ENCODE results near the gene NCOA3.

The NCOA3 gene

DNA sequence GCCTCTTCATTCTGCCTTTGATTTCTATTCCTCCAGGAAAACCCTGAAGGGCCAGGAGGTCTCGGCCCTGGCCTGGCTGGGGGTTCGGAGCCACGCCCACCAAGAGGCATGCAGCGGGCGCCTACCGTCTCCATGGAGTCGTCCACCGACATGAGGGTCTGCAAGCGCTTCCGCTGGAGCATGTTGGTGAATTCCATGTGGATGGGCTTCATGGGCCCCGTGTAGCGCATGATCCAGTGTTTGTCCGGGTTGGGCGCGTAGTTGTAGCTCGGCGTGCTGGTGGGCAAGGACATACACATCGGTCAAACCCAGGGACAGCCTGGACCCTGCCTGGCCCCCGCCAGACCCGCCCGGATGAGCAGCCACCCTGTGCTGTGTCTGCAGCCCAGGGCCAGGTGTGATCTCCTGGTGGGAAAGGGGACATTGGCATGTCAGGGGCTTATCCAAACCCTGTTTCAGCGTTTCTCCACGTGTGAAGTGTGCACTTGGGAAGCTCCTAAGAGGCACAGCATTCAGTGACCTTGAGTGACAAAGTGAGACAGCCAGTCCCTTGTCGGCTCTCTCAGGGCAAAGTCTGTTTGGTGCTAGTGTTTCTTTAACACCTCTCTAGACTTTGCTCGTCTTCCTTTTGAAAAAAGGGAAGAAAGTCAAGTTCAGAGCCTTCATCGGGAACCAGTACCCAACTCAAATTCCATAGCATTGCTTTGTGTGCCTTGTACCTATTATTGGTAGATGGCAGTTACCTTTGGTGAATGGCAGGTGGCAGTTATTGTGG, 182.8 kb downstream of the NCOA3 start:
- no peak for DNase-seq

GRCh38 chr20:47686545-47686944, 184.9 kb downstream of the NCOA3 start:
- no peak for DNase-seq

DNA sequence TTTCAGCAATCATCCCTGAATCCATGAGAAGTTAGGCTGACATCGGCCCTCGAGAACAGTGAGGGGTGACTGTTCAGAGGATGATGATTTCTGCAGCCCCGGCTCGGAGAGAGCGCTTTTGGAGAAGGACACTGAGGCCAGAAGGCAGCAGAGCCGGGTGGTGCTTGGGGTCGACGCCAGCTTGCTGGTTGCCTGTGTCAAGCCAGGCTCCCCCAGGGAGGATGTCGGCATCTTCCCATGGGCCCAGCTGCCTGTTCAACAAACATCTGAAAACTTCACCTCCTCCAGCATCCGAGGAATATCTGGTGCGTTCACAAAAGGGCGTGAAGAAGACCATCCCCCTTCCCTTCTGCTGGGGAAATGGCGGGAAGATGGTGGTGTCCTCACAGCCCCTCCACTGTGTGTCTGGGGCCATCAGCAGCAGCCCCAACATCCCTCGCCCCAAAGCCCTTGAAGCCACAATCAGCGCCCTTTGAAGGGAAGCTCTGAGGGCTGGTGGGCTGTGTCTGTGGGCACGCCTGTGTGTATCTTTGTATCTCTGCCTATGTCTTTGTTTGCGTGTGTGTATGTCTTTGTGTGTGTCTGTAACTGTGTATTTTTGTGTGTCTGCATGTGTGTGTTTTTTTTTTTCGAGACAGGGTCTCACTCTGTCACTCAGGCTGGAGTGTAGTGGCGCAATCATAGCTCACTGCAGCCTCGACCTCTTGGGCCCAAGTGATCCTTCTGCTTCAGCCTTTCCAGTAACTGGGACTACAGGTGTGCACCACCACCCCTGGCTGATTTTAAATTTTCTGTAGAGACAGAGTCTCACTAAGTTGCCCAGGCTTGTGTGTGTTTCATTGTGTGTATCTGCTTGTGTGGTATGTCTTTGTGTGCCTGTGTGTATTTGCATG, 185.7 kb downstream of the NCOA3 start:
- DNase-seq: no peak

DNA sequence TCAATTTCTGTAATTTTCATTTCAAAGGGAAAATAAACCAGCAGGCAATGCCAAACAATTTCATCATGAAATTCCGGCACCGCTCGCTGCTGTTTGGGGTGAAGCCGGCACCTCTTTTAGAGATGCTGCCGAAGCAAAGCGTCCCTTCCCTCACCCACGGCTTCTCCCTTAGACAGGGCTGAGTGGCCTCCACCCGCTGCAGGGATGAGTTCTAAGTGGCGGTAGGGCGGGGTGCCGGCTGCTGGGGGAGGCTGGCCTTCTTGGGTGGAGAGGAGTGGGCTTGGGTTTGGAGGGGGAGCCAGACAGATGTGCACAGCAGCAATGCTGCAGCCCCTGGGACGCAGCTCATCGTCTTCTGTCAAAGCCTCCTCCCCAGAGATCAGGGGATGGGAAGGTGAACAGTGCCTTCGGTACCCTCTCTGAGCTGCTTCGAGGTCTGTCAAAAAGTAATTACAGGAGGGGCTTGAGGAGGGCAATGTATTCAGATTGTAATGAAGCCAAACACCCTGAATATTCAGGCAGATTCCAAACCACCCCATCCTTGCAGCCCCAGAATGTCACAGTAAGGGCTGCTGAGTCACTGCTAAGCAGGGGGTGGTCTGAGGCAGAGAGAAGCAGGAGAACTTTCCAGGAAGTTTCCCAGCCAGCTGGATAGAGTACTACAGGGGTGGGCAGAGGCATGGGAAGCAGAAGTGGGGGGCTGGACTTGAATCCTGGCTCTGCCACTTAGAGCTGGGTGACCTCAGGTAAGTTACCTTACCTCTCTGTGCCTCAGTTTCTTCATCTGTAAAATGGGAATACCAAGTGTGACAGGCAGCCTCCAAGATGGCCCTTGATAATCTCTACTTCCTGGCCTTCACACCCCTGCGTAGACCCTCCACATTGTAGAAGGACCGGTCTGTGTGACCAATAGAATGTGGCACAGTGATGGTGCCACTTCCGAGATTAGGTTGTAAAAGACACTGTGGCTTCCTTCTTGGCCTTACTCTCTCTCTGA, 187.0 kb downstream of the NCOA3 start:
- DNase-seq: no peak

DNA sequence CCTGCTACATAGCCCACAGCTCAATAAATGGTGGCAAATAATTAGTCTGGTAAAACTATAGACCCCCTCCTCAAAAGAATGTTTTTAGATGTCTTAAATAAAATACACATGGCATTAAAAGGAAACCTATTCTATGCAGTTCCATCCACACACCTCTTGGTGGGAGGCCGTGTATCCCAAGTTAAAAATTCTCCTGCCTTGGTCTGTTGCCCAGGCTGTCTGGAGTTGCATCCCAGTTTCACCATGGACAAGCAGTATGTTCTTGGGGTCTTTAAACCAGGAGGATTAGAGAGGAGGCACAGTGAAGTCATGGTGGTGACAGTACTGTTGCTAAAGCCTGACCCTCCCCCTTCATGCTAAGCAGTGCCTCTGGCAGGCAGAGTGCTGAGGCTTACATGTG, 188.0 kb downstream of the NCOA3 start:
- DNase-seq: no peak

GRCh38 chr20:47691625-47692024, 189.9 kb downstream of the NCOA3 start:
- peak; percentile 24 to 40 for DNase-seq

DNA sequence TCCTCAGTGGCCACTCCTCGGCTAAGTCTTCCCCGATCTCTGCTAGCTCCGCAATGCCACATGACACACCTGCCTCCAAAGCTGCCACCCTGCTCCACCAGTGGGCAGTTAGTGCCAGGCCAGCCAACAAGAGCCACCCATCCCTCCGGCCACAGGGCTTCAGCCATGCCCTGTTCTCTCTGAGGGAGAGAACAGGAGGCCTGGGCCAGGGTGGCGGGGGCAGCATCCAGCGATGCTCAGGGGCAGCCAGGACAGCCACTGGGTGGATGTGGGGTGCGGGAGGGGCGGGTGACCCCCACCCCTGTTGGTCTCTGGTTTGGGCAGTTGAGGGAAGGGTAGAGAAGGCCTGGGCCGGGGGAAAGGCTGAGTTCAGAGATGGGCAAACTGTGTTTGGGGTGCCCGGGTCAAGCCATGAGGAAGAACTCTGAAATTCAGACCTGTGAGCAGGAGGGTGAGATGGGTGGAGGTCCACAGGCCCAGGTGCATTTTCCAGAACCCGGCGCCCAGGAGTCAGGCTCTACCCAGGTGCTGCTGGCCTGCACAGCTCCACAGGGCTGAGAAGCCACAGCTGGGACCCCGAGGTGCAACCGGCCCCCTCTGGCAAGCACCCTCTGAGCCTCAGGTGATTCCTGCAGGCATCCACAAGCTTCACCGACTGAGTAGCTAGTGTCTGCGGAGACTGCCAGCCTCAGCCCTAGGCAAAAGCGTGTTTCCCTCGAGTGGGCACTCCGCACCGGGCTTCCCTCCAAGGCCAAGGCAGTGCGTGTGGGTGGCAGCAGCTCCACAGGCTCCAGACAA, 192.5 kb downstream of the NCOA3 start:
- DNase-seq: no peak

DNA sequence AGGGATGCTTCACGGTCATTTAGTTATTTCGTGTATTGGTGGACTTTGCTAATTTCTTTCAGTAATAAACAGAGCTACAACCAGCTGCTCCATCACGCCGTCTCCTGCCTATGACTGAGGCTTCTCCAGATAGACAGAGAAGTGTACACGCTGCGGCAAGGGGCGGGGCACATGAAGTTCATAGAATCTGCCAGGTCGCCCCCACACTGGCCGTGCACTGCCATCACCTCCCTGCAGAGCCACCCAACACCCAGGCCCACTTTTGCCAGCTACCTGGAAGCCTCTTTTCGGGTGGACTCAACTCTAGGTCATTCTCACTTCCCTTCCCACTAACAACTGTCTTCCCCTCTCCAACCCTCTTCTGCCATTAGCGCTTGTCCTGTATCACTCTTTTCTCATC, 195.2 kb downstream of the NCOA3 start:
- no peak for DNase-seq

GRCh38 chr20:47698142-47698541, 196.5 kb downstream of the NCOA3 start:
- no peak for DNase-seq

DNA sequence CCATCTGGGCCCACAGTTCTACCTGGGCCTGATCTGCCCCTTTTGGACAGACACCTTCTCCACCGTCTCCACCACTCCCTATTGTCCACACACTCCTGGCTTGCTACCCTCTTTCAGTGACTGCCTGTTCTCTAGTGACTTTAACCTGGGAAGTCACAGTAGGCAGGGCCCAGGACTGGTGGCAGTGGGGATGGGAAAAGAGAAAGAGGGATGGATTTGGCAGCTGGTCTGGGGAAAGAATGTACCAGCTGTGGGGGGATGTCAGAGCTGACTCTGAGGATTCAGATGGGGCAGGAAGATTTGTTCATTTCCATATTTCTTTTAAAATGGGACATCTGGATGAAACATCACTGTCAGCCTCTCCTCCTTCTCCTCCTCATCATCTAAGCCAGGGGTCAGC, 198.1 kb downstream of the NCOA3 start:
- DNase-seq: no peak

GRCh38 chr20:47700327-47700726, 198.6 kb downstream of the NCOA3 start:
- no peak for DNase-seq

DNA sequence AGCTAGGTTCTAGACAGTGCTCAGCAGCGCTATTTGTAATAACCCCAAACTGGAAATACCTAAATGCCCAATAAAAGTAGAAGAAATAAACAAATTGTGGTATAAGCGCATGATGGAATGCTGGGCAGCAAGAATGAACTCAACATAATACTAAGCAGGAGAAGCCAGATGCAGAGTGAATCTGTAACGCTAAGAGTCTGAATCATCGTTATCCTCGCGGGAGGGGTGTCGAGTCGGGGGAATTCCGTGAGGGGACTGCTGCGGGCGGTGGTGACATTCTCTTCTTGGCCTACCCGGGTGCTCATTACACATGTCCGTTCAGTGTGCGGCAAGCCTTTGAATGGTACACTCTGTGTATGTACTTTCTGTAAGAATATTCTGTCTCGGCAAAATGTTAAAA, 199.9 kb downstream of the NCOA3 start:
- no peak for DNase-seq

- no peak for DNase-seq
These were observed 202.1 kb downstream of the NCOA3 start for GRCh38 chr20:47703748-47704147.

DNA sequence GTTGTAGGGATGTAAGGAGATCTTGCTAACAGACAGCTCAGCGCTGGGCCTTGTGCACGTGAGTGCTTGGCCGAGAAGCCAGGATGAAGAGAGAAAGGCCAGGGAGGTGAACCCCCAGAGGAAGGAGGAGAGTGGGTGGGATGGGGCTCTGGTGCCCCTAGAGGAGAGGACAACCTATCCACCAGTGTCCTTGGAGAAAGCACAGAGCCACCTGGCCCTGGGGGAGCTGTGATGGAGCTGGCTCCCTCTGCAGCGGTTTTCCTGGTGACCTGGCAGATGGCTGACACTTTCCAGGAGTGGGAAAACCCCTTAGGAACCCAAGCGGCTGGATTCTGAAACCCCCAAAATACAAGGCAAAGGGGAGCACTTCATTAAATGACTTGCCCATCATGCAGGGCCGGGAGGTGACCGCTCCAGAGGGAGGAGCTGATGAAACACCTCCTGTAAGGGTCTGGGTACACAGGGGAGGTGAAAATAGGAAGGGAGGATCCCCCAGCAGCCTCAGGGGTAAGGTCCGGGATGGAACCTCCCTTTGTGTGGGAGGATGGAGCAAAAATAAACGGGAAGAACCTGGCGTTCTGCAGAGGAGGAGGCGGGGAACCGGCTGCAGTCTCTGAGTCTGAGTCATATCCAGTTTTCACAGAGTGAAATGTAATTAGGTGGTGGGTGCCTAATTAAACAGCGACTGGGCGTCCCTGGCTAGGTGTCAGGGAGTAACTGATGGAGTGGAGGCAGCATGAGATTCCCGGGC, 203.2 kb downstream of the NCOA3 start:
- no peak for DNase-seq

DNA sequence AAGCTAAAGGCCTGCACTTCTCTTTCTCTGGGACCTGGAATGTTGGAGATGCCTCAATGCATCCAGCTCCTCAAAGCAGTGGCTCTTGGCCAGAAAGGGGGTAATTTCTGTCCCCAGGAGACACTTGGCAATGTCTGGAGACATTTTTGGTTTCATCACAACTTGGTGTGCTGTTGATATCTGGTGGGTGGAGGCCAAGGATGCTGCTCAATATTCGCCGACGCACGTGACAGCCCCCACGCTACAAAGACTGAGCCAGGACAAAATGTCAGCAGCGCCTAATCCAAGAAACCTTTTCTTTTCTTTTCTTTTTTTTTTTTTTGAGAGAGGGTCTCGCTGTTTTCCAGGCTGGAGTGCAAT, 203.8 kb downstream of the NCOA3 start:
- DNase-seq: no peak

DNA sequence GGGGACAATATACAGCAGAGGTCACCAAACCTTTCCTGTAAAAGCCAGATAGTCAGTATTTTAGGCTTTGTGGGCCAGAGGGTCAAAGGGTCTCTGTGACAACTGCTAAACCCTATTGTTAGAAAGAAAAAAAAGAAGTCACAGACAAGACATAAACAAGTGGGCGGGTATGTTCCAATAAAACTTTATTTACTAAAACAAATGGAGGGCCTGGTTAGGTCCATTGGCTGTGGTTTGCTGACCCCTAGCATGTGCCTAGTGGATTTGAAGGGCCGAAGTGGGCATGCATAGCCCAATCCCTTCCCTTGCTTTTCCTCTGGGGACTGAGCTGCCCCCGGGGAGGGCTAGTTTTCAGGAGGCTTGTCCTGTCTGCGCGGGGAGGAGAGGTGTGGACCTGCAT, 204.7 kb downstream of the NCOA3 start:
- no peak for DNase-seq
